ENCODE measurements around the gene SSRP1. TPM values are rescaled to one million over a fixed set of nuclear protein-coding genes. Genes with fewer than 3 reads are reported as not detected.

SSRP1 gene
- total and polyA plus RNA-seq, 2 of the 13 experiments (the other 11 are each of a cell fraction or from before 2014, with no cell fraction given) = 93.6 to 129 TPM

- TF ChIP-seq ZNF563 (CRISPR knock-in tag; IDR thresholded peaks at IDR 0.05) = 0 out of 2 replicates have a peak, but pooled peaks have one; percentile 44
- no peak for TF ChIP-seq CCAR2 (optimal IDR thresholded peaks at IDR 0.05; ENCODE audit: low read depth, low read length)
- TF ChIP-seq HNRNPL (IDR thresholded peaks at IDR 0.05; ENCODE audit: low read depth, low read length) = no peak
- TF ChIP-seq ESRRA (CRISPR knock-in tag; IDR thresholded peaks at IDR 0.05; ENCODE audit: low read depth) = no peak
- TF ChIP-seq ZMAT3 (CRISPR knock-in tag; conservative IDR thresholded peaks at IDR 0.05) = no peak
- no peak for TF ChIP-seq ZNF362 (CRISPR knock-in tag; IDR thresholded peaks at IDR 0.05; ENCODE audit: borderline replicate concordance)
- TF ChIP-seq ATF1 (CRISPR knock-in tag; IDR thresholded peaks at IDR 0.05) = no peak
- peak; percentile 51; the same call in 1 of the 2 replicates for TF ChIP-seq NCOA1 (CRISPR knock-in tag; IDR thresholded peaks at IDR 0.05)
- TF ChIP-seq BCL3 (CRISPR knock-in tag; IDR thresholded peaks at IDR 0.05) = no peak
- no peak for TF ChIP-seq DBP (CRISPR knock-in tag; IDR thresholded peaks at IDR 0.05; ENCODE audit: not compliant biosample characterization)
- TF ChIP-seq ZMYM4 (CRISPR knock-in tag; IDR thresholded peaks at IDR 0.05) = peak; percentile 69; the same call in 1 of the 2 replicates
- TF ChIP-seq ETV5 (CRISPR knock-in tag; IDR thresholded peaks at IDR 0.05; ENCODE audit: borderline replicate concordance) = peak; percentile 77
- TF ChIP-seq PITX1 (CRISPR knock-in tag; IDR thresholded peaks at IDR 0.05) = no peak
- peak; percentile 69 for TF ChIP-seq POLR2AphosphoS5 (IDR thresholded peaks at IDR 0.05; ENCODE audit: low read depth, low read length)
- TF ChIP-seq ZNF770 (CRISPR knock-in tag; IDR thresholded peaks at IDR 0.05) = no peak
- no peak for TF ChIP-seq TCF7L2 (IDR thresholded peaks at IDR 0.05; ENCODE audit: low read depth, low read length)
- no peak for TF ChIP-seq ZNF616 (CRISPR knock-in tag; IDR thresholded peaks at IDR 0.05; ENCODE audit: low read depth)
- TF ChIP-seq ZNF513 (CRISPR knock-in tag; conservative IDR thresholded peaks at IDR 0.05) = no peak
- no peak for TF ChIP-seq ZSCAN29 (CRISPR knock-in tag; conservative IDR thresholded peaks at IDR 0.05)
- TF ChIP-seq FOXA3 (CRISPR knock-in tag; IDR thresholded peaks at IDR 0.05) = no peak; the same call in 1 of the 2 replicates
Observed at GRCh38 chr11:57335343-57336110, at the start of gene SSRP1 (continued).

Data from HepG2 (cell line).